C4-2B (cell line): ENCODE measurements around the gene HOXD8.

Source experiments
- CTCF ChIP-seq: fragments of 450-650 bp; conservative IDR thresholded peaks from 2 replicates; pipeline ENCODE4 v1.5.1; 2017; ENCODE audit warnings: mild to moderate bottlenecking
- ZFX ChIP-seq: fragments of 450-650 bp; IDR thresholded peaks from 2 replicates; pipeline ENCODE4 v1.6.1; 2017

DNA sequence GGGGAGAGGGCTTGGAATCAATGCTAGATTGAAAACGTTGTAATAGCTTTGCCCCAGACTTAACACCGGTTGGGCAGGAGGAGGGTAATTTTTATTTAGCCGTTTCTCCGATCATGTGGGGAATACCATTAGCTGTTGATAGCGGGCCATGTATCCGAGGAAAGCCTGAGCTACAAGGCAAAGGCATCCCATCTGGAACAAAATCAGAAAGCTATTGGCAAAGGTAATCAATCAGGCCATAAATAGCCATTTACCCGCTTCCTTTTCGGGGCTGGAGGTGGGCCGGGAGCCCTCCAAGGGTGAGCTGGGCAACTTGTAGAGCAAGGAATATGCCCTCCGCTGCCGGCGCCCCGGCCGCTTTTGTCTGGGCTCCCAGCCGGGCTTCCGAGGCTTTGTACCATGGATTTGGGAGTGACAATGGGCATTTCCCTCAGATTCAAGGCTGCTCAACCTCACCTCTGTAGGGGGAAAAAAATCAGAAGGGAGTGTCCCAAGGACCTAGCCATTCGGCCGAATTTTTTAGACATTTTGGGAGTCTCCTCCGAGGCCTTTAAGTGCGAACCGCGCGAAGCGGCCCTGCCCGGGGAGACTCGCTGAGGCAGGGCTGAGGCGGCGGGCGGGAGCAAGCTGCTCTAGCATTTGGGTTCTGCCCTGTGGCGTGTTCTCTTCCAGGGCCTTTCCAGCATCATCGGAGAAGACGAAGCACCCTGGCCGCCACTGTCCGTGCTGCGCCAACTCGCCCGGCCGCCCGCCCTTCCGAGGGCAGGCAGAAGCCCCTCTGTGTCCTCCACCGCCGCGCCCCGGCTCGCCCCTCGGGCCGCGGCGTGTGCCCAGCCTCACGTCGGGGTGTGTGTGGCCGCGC lies 8.1 kb upstream of the HOXD8 start:
- TF ChIP-seq CTCF (no peak), ZFX (no peak)
